Endodermal cell (in vitro differentiated cells): ENCODE measurements around the gene NPIPB8. TPM values are rescaled to one million over a fixed set of nuclear protein-coding genes. Genes with fewer than 3 reads are reported as not detected.
"Not testable (repeated sequence)": the region's sequence is repeated elsewhere in the genome, so short reads cannot be mapped to it uniquely, and the experiment has no call there.

Experiments
- DNase-seq: peaks from one replicate; pipeline ENCODE4 v3.0.0-alpha.2; 2017
- H3K27ac ChIP-seq: 2 replicates; pipeline ENCODE4 v1.5.1; 2013; ENCODE audit warnings: mild to moderate bottlenecking, low read depth, low read length, moderate library complexity
- H3K27me3 ChIP-seq: 2 replicates; pipeline ENCODE4 v1.6.1; 2013; ENCODE audit warnings: mild to moderate bottlenecking, low read length, moderate library complexity; ENCODE audit not compliant: insufficient read depth, control insufficient read depth, poor library complexity, severe bottlenecking
- H3K36me3 ChIP-seq: 2 replicates; pipeline ENCODE4 v1.7.0; 2013; ENCODE audit warnings: mild to moderate bottlenecking, low read length, moderate library complexity; ENCODE audit not compliant: control insufficient read depth, insufficient read depth
- H3K4me1 ChIP-seq: one replicate; pipeline ENCODE4 v1.7.0; 2013; ENCODE audit warnings: low read length; ENCODE audit not compliant: control insufficient read depth, insufficient read depth
- H3K4me3 ChIP-seq: 2 replicates; pipeline ENCODE4 v1.5.1; 2013; ENCODE audit warnings: mild to moderate bottlenecking, low read length, moderate library complexity
- H3K9ac ChIP-seq: 2 replicates; pipeline ENCODE4 v1.6.1; 2013; ENCODE audit warnings: mild to moderate bottlenecking, low read length, moderate library complexity; ENCODE audit not compliant: poor library complexity, severe bottlenecking; ENCODE audit errors: extremely low read depth
- H3K9me3 ChIP-seq: 2 replicates; pipeline ENCODE4 v1.6.1; 2013; ENCODE audit warnings: mild to moderate bottlenecking, low read length, moderate library complexity; ENCODE audit not compliant: control insufficient read depth
- H3K27ac Mint-ChIP-seq: 2 replicates; pipeline ENCODE4 v1.8.0; 2020; ENCODE audit warnings: mixed read lengths
- H3K27me3 Mint-ChIP-seq: 2 replicates; pipeline ENCODE4 v1.8.0; 2021; ENCODE audit warnings: mild to moderate bottlenecking, mixed read lengths; ENCODE audit not compliant: insufficient read depth
- H3K36me3 Mint-ChIP-seq: 2 replicates; pipeline ENCODE4 v1.8.0; 2020; ENCODE audit warnings: low read depth, mixed read lengths
- H3K4me1 Mint-ChIP-seq: 2 replicates; pipeline ENCODE4 v1.8.0; 2020; ENCODE audit warnings: mixed read lengths
- H3K4me3 Mint-ChIP-seq: 2 replicates; pipeline ENCODE4 v1.8.0; 2020; ENCODE audit warnings: mild to moderate bottlenecking, moderate library complexity, mixed read lengths
- H3K9me3 Mint-ChIP-seq: 2 replicates; pipeline ENCODE4 v1.8.0; 2020; ENCODE audit warnings: mild to moderate bottlenecking, mixed read lengths
- WGBS, 2 experiments: methylation state at CpG; one replicate each; pipeline versions ENCODE4 v1.1.5 to v1.1.7; 2013; ENCODE audit warnings: missing lambda C conversion rate in 2 of 2, mixed read lengths in 1 of 2; ENCODE audit not compliant: insufficient coverage in 1 of 2, insufficient read length in 1 of 2; 5-methylcytosine and 5-hydroxymethylcytosine counted together
- total RNA-seq, 2 donors: library from RNA; stranded (reverse); fragmentation: NEBNext Ultra II Directional in 1 of 2; extraction: Animal tissue kit (Norgen Biotek cat#: 25700) in 1 of 2; gene quantifications; 2 replicates in 1 of 2; 3 replicates in 1 of 2; pipeline ENCODE4 v1.2.1, GENCODE V29; 2021

NPIPB8 gene
- total RNA-seq, 2 donors from 2014 or later: 0.35 TPM; not detected in 1

GRCh38 chr16:28667480-28667879 is 29.6 kb downstream of the NPIPB8 start:
- H3K36me3 ChIP-seq, H3K9me3 ChIP-seq, DNase-seq, H3K9me3 Mint-ChIP-seq, H3K27me3 Mint-ChIP-seq, H3K36me3 Mint-ChIP-seq, H3K9ac ChIP-seq, H3K4me3 Mint-ChIP-seq, H3K4me1 Mint-ChIP-seq, H3K27ac Mint-ChIP-seq, H3K27me3 ChIP-seq, H3K27ac ChIP-seq, H3K4me1 ChIP-seq, H3K4me3 ChIP-seq: not testable (repeated sequence)
- WGBS, 2 experiments: no CpG with 5 or more reads among the region's 7 CpGs

GRCh38 chr16:28668199-28668598 is 30.3 kb downstream of the NPIPB8 start:
- not testable (repeated sequence) for DNase-seq, H3K9me3 Mint-ChIP-seq, H3K4me3 Mint-ChIP-seq, H3K9me3 ChIP-seq, H3K27ac Mint-ChIP-seq, H3K36me3 ChIP-seq, H3K27ac ChIP-seq, H3K36me3 Mint-ChIP-seq, H3K4me1 ChIP-seq, H3K4me3 ChIP-seq, H3K9ac ChIP-seq, H3K4me1 Mint-ChIP-seq, H3K27me3 ChIP-seq, H3K27me3 Mint-ChIP-seq
- WGBS, 2 experiments: no CpG with 5 or more reads among the region's 4 CpGs

GRCh38 chr16:28688327-28688952 is 50.6 kb downstream of the NPIPB8 start:
- not testable (repeated sequence) for H3K27ac ChIP-seq, H3K4me3 Mint-ChIP-seq, H3K27me3 Mint-ChIP-seq, H3K9me3 ChIP-seq, H3K4me1 ChIP-seq, H3K4me3 ChIP-seq, H3K27me3 ChIP-seq, DNase-seq, H3K9me3 Mint-ChIP-seq, H3K9ac ChIP-seq, H3K36me3 ChIP-seq, H3K4me1 Mint-ChIP-seq, H3K36me3 Mint-ChIP-seq, H3K27ac Mint-ChIP-seq
- no CpG with 5 or more reads among the region's 10 CpGs for WGBS, 2 experiments

- not testable (repeated sequence) for H3K4me1 Mint-ChIP-seq
These were observed 51.6 kb downstream of the NPIPB8 start for GRCh38 chr16:28689425-28689824.

GRCh38 chr16:28691722-28692121 is 53.9 kb downstream of the NPIPB8 start:
- not testable (repeated sequence) for H3K4me3 Mint-ChIP-seq

More at GRCh38 chr16:28689425-28689824, 51.6 kb downstream of the NPIPB8 start:
- DNase-seq, H3K27me3 ChIP-seq, H3K9ac ChIP-seq, H3K27ac Mint-ChIP-seq, H3K9me3 ChIP-seq, H3K4me3 Mint-ChIP-seq, H3K27ac ChIP-seq, H3K4me3 ChIP-seq, H3K4me1 ChIP-seq, H3K36me3 ChIP-seq, H3K27me3 Mint-ChIP-seq, H3K36me3 Mint-ChIP-seq, H3K9me3 Mint-ChIP-seq: not testable (repeated sequence)
- WGBS, 2 experiments: no CpG with 5 or more reads among the region's 13 CpGs

GRCh38 chr16:28693257-28693950 is 55.5 kb downstream of the NPIPB8 start:
- DNase-seq, H3K27me3 ChIP-seq, H3K27me3 Mint-ChIP-seq, H3K4me3 ChIP-seq, H3K9me3 Mint-ChIP-seq, H3K27ac ChIP-seq, H3K9ac ChIP-seq, H3K27ac Mint-ChIP-seq, H3K4me1 Mint-ChIP-seq, H3K9me3 ChIP-seq, H3K36me3 Mint-ChIP-seq, H3K4me3 Mint-ChIP-seq, H3K36me3 ChIP-seq, H3K4me1 ChIP-seq: not testable (repeated sequence)
- no CpG with 5 or more reads among the region's 11 CpGs for WGBS, 2 experiments

More at GRCh38 chr16:28691722-28692121, 53.9 kb downstream of the NPIPB8 start:
- not testable (repeated sequence) for H3K27me3 Mint-ChIP-seq, H3K4me1 ChIP-seq, H3K27ac Mint-ChIP-seq, H3K4me3 ChIP-seq, H3K36me3 Mint-ChIP-seq, H3K36me3 ChIP-seq, DNase-seq, H3K9ac ChIP-seq, H3K4me1 Mint-ChIP-seq, H3K27ac ChIP-seq, H3K9me3 Mint-ChIP-seq, H3K9me3 ChIP-seq, H3K27me3 ChIP-seq
- 89% methylated on average over 1 of the region's 4 CpGs; no CpG with 5 or more reads in 1 of the 2 experiments for WGBS, 2 experiments

DNA sequence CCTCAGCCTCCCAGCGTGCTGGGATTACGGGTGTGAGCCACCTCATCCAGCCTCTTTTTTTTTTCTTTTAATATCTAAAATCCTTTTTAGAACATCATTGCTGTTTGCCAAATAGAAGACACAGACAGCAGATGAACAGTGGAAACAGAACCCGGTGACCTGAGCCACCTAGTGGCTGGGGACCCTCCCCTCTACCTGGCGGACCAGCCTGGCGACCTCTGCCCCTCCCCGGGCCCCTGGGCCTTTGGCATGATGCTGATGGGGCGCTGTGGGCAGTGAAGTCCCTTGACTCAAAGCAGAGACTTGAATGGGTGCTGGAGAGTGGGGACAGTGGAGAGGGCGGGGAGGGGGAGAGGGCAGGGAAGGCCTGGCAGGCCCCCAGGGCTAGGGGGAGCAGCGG is 61.9 kb downstream of the NPIPB8 start:
- H3K4me3 Mint-ChIP-seq, H3K36me3 ChIP-seq, H3K9me3 Mint-ChIP-seq, H3K4me3 ChIP-seq, H3K27me3 ChIP-seq, H3K4me1 Mint-ChIP-seq, H3K36me3 Mint-ChIP-seq, H3K27ac Mint-ChIP-seq, DNase-seq, H3K9ac ChIP-seq, H3K27me3 Mint-ChIP-seq, H3K27ac ChIP-seq, H3K4me1 ChIP-seq, H3K9me3 ChIP-seq: not testable (repeated sequence)
- 100% methylated on average over 2 of the region's 9 CpGs; no CpG with 5 or more reads in 1 of the 2 experiments for whole genome bisulfite sequencing, 2 experiments
